Keratinocyte (primary cell): ENCODE results near the gene CRBN.

Experiments used
- EZH2 ChIP-seq: IDR thresholded peaks from one replicate; pipeline ENCODE4 v1.6.1; 2012; ENCODE audit warnings: inconsistent platforms, mild to moderate bottlenecking, low read length, moderate library complexity
- TF ChIP-seq, protein P1 (sequence below), 3 experiments: IDR thresholded peaks in 1 of 3; conservative IDR thresholded peaks in 1 of 3; optimal IDR thresholded peaks in 1 of 3; 2 replicates in 2 of 3; 3 replicates in 1 of 3; pipeline versions ENCODE3 to v1.5.1; 2011; ENCODE audit warnings: low read length in 3 of 3, mild to moderate bottlenecking in 3 of 3, moderate library complexity in 2 of 3, control low read depth in 1 of 3, inconsistent platforms in 1 of 3; ENCODE audit not compliant: insufficient read depth in 2 of 3; ENCODE audit errors: extremely low read depth in 1 of 3

DNA sequence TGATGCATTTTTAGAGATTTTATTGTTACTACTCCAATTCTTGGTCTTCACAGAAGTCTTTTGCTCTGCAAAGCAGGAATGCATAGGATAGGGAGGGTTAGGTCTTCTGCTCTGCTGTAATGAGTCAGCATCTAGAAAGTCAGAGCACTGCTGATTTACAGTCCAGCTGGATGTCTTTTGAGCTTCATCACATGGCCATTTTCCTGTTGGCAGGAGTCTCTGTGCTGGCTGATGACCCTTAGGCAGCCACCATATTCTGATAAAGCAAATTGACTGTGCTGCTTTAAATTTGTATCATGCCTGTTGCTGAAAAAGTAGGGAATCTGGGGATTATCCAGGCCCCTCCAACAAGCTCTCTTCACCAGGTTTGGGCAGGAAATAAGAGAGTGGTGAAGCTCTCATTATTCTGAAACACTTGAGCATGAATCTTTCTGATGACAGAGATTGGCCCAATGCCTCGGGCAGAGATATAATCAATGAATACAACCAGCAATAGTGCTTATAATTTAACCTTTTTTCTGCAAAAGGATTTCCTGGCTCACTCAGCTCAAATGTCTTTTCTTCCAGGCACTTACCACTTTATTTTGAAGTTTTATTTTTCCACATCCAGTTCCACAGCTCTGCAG, 9.7 kb upstream of the CRBN start:
- TF ChIP-seq, protein P1, sequence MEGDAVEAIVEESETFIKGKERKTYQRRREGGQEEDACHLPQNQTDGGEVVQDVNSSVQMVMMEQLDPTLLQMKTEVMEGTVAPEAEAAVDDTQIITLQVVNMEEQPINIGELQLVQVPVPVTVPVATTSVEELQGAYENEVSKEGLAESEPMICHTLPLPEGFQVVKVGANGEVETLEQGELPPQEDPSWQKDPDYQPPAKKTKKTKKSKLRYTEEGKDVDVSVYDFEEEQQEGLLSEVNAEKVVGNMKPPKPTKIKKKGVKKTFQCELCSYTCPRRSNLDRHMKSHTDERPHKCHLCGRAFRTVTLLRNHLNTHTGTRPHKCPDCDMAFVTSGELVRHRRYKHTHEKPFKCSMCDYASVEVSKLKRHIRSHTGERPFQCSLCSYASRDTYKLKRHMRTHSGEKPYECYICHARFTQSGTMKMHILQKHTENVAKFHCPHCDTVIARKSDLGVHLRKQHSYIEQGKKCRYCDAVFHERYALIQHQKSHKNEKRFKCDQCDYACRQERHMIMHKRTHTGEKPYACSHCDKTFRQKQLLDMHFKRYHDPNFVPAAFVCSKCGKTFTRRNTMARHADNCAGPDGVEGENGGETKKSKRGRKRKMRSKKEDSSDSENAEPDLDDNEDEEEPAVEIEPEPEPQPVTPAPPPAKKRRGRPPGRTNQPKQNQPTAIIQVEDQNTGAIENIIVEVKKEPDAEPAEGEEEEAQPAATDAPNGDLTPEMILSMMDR (optimal IDR thresholded peaks at IDR 0.05 in 1 of 3, IDR thresholded peaks at IDR 0.05 in 1 of 3, conservative IDR thresholded peaks at IDR 0.05 in 1 of 3; ENCODE audit: extremely low read depth in 1 of 3, insufficient read depth in 2 of 3, low read length in 3 of 3), result no peak
- no peak for TF ChIP-seq EZH2
